Measurements from ENCODE around the gene ATF3.

The ATF3 gene

DNA sequence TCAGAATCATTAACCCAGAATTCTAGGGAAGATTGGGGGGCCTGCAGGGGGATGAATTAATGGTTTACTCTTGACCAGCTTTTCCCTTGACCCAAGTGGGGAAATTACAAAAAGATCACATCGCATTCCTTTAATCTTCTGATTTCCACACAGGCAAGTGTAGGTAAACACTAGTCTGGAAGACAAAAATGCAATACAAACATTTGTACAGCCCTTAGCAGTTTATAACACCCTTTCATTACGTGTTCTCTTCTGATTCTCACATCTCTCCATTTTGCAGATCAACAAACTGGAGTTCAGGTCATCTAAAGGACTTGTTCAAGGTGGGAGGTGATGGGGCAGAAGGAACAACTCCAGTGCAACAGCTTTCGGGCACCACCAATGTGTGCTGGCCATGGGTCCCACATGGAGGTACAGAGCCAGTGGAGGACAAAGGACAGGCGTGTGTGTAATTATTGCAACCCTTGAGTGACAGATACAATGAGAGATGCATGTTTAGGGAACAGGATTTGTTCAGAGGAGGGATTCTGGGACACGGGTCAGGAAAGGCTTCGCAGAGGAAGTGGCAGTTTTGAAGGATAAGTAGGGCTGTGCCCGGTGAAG is 20.4 kb downstream of the ATF3 start:
- TF ChIP-seq, protein P1, sequence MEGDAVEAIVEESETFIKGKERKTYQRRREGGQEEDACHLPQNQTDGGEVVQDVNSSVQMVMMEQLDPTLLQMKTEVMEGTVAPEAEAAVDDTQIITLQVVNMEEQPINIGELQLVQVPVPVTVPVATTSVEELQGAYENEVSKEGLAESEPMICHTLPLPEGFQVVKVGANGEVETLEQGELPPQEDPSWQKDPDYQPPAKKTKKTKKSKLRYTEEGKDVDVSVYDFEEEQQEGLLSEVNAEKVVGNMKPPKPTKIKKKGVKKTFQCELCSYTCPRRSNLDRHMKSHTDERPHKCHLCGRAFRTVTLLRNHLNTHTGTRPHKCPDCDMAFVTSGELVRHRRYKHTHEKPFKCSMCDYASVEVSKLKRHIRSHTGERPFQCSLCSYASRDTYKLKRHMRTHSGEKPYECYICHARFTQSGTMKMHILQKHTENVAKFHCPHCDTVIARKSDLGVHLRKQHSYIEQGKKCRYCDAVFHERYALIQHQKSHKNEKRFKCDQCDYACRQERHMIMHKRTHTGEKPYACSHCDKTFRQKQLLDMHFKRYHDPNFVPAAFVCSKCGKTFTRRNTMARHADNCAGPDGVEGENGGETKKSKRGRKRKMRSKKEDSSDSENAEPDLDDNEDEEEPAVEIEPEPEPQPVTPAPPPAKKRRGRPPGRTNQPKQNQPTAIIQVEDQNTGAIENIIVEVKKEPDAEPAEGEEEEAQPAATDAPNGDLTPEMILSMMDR (conservative IDR thresholded peaks at IDR 0.05; ENCODE audit: low read length) = no peak
- no peak for DNase-seq (ENCODE audit: low read depth)
- H3K4me3 ChIP-seq (ENCODE audit: low read length) = no peak overlapping the region

DNA sequence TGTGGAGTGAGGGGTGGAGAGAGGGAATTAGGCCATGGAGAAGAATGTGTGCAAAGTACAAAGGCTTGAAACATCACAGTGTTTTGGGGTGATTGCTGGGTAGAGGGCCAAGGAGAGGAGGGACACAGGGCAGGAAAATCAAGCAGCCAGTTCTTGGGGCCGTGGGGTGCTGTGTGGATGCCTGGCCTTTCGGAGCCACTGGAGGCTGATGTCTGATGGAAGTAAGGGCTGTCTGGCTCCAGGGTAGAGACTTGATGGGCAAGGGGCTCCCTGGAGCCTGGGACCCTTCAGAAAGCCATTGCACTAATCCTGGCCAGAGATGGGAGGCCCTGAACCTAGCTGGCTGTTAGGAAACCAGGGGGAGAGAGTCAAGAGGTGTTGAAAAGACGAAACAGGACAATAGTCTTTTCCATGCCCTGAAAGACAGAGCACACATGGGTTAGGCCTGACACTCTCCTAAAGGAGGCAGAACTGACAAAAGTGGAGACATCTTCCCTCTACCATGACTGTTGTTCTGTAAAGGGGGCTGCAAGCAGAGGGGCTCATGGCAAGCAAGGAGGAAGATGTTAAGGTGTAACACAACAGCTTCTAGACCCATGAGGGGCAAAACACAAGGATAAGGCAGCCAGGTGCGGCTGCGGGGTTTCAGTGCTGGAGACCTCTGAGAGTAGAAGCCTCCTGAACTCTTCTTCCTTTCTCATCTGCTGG is 21.0 kb downstream of the ATF3 start:
- H3K4me3 ChIP-seq (ENCODE audit: low read length) = no peak overlapping the region
- TF ChIP-seq, protein P1 (conservative IDR thresholded peaks at IDR 0.05; ENCODE audit: low read length) = no peak
- DNase-seq (ENCODE audit: low read depth) = no peak

DNA sequence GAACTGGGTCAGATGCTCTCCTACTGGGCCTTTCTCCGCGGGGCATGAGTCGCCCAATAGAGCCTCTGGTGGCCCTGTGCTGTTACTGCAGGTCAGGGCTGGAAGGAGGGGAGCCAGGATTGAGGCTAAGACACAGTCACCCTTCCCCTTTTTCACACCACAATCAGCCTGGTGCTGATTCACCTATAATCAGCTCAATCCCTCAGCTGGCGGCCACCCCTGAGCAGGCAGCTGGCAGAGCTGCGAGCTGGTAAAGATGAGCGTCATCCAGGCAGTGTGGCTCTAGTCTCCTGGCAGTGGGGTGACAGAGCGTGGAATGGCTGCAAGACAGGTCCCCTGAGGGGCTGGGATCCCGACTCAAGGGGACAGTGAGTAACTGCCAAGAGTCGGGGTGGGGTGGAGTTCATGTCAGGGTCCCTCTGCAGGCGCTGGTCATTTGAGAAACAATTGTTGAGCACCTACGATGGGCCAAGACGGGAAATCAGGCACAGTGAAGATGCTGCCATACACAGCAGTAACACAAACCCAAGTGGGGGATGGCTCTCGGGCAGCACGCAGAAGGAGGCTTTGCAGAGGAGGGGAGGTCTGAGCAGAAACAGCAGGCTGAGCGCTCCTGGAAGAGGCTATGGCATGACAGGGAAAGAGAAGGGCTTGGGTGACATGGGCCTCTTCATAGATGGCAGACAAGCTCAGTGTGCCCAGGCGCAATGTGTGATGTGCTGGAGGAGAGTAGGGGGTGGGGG is 21.8 kb downstream of the ATF3 start:
- H3K4me3 ChIP-seq (ENCODE audit: low read length) = no peak overlapping the region
- TF ChIP-seq, protein P1 (conservative IDR thresholded peaks at IDR 0.05; ENCODE audit: low read length) = peak; percentile 83
- DNase-seq (ENCODE audit: low read depth) = peak; percentile 42

GRCh38 chr1:212633161-212633560 is 24.6 kb downstream of the ATF3 start:
- TF ChIP-seq, protein P1 (conservative IDR thresholded peaks at IDR 0.05; ENCODE audit: low read length) = no peak
- H3K4me3 ChIP-seq (ENCODE audit: low read length) = no peak overlapping the region
- DNase-seq (ENCODE audit: low read depth) = no peak

DNA sequence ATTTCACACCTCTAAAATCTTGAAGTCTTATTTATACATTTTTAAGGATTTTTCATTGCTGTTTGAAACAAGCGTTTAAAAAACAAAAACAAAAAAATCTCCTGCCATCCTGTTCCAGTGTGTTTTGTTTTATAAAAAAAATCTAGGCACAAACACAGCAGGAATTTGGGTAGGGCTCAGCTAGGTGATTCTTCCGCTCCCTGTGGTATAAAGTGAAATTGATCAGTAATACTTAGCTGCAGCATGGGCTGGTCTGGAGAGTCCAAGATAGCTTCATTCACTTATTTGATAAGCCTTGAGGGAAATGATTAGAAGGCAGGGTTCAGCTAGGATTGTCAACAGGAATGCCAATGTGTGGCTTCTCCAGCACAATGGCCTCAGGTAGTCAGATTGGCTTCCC is 25.7 kb downstream of the ATF3 start:
- H3K4me3 ChIP-seq (ENCODE audit: low read length) = no peak overlapping the region
- DNase-seq (ENCODE audit: low read depth) = no peak
- TF ChIP-seq, protein P1 (conservative IDR thresholded peaks at IDR 0.05; ENCODE audit: low read length) = no peak

DNA sequence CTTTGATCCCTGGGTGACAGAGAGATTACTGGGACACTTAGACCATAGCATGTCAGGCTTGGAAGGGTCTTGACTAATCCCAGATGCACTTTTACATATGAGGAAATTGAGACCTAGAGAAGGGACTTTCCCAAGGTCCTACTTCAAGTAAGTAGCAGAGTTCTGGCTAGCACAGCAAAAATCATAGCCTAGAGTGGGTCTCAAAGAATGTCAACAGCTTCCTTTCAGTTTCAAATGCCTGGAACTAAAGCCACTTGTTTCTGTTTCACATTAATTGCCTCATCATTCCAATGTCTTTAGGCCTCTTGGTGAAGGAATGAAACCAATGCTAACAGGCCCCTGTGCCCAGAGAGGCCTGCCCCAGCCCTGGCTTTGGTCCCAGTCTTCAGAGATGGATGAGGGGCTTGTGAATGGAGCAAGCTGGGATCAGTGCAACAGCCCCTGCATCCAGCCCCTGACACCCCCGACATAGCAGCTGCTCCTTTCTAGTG is 26.6 kb downstream of the ATF3 start:
- TF ChIP-seq, protein P1 (conservative IDR thresholded peaks at IDR 0.05; ENCODE audit: low read length) = no peak
- DNase-seq (ENCODE audit: low read depth) = peak; percentile 73
- no peak overlapping the region for H3K4me3 ChIP-seq (ENCODE audit: low read length)
